NK-92 treated with Interleukin-12 subunit alpha and Interleukin-12 subunit beta, amount 100 ng/mL, for 24 hours (cell line): Measurements from ENCODE around the gene NEU4.
"Not testable (repeated sequence)": the region's sequence is repeated elsewhere in the genome, so short reads cannot be mapped to it uniquely, and the experiment has no call there.

Experiments
- DNase-seq: peaks from one replicate; lab custom pipeline; 2025; lab: John Stamatoyannopoulos, UW

Gene NEU4, protein sequence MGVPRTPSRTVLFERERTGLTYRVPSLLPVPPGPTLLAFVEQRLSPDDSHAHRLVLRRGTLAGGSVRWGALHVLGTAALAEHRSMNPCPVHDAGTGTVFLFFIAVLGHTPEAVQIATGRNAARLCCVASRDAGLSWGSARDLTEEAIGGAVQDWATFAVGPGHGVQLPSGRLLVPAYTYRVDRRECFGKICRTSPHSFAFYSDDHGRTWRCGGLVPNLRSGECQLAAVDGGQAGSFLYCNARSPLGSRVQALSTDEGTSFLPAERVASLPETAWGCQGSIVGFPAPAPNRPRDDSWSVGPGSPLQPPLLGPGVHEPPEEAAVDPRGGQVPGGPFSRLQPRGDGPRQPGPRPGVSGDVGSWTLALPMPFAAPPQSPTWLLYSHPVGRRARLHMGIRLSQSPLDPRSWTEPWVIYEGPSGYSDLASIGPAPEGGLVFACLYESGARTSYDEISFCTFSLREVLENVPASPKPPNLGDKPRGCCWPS

DNA sequence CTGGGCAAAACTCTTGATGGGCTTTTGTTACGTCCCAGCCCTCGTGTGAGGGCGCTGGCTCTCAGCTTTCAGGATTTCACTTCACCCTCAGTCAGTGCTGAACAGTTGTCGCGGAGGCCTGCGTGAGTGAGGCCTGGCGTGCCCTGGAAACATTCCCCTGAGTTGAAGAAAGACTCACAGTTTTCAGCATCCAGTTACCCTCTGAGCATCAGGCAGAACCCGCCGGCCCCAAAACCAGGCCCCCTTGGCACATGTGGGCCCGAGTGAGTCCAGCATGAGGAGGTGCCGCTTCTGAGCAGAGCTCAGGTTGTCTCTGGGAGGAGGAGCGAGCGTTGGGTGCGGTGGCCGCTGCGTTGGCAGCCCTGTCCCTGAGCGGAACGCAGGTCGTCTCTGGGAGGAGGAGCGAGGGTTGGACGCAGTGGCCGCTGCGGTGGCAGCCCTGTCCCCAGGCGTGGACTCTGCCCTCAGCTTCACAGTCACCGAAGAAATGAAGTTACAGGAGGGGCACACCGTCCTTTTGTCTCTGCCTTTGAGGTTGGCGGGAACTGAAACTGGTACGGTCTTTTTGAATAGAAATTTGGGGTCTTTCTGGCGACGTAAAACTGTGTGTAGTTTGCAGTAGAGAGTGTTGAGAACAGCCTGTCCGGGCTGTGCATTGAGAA is at the start of gene NEU4:
TSS of gene NEU4 (plus strand) at position 473 of the 662 bp plus-strand sequence. CDS start 5,292 bp downstream, outside the sequence.
- no peak for DNase-seq

DNA sequence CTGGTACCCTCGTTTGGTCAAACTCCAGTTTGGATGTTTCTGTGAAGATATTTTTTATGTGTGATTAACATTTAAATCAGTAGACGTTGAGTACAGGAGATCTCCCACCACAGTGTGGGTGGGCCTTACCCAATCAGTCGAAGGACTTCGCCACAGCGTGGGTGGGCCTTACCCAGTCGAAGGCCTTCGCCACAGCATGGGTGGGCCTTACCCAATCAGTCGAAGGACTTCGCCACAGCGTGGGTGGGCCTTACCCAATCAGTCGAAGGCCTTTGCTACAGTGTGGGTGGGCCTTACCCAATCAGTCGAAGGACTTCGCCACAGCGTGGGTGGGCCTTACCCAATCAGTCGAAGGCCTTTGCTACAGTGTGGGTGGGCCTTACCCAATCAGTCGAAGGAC is 49.1 kb upstream of the NEU4 start:
- DNase-seq: not testable (repeated sequence)

DNA sequence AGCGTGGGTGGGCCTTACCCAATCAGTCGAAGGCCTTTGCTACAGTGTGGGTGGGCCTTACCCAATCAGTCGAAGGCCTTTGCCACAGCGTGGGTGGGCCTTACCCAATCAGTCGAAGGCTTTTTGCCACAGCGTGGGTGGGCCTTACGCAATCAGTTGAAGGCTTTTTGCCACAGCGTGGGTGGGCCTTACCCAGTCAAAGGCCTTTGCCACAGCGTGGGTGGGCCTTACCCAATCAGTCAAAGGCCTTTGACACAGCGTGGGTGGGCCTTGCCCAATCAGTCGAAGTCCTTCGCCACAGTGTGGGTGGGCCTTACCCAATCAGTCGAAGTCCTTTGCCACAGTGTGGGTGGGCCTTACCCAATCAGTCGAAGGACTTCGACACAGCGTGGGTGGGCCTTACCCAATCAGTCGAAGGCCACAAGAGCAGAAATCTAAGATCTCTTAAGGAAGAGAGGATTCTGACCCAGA is 48.7 kb upstream of the NEU4 start:
- no peak for DNase-seq

DNA sequence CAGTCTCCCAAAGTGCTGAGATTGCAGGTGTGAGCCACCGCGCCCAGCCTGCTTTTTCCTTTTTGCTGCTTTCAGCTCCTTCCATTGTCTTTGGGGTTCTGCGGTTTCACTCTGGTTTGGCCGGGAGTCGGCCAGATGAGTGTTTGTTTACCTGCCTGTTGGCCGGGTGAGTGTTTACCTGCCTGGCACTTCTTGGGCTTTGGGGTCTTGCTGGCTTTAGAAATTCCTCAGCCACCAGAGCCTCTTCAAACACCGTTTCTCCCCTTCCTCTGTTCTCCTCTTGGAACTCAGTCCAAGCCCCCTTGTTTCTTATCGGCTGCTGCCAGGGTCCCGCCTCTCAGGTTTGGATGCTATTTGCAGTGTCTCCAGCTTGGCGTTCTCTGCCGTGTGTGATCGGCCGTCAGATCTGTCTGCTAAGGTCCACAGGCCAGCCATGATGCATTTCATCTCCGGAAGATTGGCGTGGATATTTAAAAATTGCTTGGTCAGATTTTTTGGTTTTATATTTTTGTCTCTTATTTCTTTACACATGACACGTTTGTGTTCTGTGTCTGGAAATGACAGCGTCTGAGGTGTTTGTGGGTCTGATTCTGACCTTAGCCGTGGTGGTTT is 46.6 kb upstream of the NEU4 start:
- no peak for DNase-seq

DNA sequence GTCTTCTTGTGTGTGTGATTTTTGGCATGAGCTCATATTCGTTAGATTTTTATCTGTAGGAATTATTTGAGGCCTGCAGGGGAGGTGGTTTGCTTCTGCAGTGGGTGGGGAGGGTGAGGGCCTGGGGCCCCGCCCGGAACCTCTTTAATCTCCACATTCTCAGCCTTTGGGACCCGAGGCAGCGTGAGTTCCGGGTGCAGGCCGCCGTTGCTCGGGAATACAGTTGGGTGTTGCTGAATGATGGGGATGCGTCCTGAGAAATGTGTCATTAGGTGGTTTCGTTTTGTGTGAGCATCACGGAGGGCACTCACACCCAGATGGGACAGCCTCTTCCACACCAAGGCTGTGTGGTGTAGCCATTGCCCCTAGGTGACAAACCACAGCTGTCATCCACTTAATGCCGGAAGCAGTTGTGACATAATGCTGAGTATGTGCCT is 46.0 kb upstream of the NEU4 start:
- DNase-seq: peak; percentile 89

DNA sequence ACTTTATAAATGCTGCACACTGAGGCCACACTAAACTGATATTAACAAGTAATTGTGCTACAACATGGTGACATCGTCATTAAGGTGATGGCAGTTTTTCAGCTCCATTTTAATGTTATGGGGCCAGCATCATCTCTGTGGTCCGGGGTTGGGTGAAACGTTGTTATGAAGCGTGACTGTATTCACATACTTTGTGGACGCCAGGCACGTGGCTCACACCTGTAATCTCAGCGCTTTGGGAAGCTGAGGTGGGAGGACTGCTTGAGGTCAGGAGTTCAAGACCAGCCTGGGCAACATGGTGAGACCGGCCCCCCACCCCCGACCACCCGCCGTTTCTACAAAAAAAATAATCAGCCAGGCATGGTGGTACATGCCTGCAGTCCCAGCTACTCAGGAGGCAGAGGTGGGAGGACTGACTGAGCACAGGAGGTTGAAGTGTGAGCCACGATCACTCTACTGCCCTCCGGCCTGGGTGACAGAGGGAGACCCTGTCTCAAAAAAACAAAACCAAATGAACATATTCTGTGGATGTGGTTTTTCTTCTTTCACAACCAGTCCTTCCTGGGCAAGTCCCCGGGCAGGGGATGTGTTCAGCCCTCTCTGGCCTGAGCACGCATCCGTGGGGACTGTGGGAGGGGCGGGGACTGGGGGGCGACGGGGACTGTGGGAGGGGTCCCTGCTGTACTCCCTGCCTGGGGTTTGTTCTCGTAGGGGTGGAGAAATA is 45.3 kb upstream of the NEU4 start:
- peak; percentile 65 for DNase-seq

DNA sequence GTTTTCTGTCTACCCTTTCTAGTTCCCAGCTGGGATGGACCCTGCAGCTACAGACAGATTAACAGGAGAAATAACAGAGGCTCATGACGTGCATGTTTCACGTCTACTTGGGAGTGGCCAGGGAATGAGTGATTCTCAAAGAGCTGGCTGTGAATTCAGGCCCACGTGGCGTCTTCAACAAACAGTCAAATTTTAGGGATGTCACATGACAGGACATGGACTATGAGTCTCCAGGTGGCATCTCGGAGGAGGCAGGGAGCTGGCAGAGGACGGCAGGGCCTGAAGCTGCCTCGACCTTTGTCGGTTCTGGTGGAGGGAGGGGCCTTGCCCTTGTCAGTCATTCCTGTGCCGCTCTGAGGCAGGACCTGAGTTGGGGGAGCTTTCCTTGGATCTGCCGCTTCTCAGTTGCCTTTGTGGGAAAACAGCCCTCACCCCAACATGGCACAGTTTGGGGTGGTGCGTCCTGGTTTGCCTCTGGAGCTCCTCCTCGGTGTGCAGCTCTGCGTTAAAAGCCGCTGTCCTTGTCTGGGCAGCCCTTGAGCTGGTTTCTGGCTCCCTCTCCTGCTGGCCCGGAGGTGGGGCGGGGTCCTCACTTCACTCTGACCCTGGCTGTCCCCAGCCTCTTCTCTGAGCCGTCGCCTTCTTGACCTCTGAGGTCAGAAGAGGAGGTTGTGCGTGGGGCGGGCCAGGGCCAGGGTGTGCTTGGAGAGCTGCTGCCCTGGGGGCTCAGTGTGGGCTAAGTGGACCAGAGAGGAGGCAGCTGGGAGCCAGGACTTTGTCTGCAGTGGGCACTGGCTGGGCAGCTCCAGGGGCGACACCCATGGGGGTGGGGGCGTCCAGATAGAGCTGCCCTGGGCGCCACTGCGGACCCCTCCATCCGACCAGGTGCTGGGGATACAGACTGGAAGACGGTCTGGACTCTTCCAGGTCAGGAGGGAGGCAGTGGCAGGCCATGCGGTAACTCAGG is 44.4 kb upstream of the NEU4 start:
- no peak for DNase-seq

GRCh38 chr2:241767464-241768250 is 41.3 kb upstream of the NEU4 start:
- no peak for DNase-seq

- no peak for DNase-seq
Observed at GRCh38 chr2:241768251-241768711, 40.7 kb upstream of the NEU4 start.

GRCh38 chr2:241768850-241769249 is 40.1 kb upstream of the NEU4 start:
- no peak for DNase-seq

- DNase-seq: no peak
Observed at GRCh38 chr2:241769819-241770184, 39.2 kb upstream of the NEU4 start.

- no peak for DNase-seq
Observed at GRCh38 chr2:241770185-241770935, 38.6 kb upstream of the NEU4 start.

GRCh38 chr2:241770936-241771285 is 38.1 kb upstream of the NEU4 start:
- DNase-seq: no peak

DNA sequence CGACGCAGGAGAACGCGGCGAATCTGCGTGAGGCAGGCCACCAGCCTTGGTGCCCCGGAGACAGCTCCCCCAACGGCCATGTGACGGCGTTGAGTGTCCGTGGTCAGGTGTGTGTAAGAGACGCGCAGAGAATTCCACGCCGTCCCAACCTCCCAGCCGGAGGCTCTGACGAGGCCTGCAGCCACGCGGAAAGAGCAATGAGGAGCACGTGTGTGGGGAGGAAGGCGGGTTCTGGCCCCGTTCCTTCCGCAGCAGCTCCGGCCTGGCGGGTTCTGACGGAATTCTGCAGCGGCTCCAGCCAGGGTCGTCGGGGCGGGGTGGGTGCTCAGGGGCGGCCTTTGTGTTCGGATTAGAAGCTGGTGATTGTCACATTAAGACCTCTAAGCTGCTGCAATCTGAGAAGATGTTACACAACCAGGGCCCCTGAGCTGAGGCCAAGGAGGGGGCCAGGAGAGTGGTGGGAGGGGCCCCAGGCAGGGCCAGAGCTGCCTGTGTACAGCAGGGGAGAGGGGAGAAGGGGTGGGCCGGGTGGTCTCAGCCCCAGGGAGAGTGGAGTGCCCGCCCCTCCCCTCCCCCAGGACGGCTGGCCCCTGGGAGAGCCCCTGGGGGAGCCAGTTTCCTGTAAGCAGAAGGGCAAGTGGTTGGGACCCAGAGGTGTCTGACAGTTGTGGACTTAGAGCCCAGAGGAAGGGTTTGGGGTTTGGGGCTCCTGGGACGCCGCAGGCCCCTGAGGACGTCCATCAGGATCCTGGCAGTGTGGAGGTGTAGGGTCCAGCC is 37.5 kb upstream of the NEU4 start:
- no peak for DNase-seq

GRCh38 chr2:241772063-241772499 is 36.9 kb upstream of the NEU4 start:
- DNase-seq: no peak

DNA sequence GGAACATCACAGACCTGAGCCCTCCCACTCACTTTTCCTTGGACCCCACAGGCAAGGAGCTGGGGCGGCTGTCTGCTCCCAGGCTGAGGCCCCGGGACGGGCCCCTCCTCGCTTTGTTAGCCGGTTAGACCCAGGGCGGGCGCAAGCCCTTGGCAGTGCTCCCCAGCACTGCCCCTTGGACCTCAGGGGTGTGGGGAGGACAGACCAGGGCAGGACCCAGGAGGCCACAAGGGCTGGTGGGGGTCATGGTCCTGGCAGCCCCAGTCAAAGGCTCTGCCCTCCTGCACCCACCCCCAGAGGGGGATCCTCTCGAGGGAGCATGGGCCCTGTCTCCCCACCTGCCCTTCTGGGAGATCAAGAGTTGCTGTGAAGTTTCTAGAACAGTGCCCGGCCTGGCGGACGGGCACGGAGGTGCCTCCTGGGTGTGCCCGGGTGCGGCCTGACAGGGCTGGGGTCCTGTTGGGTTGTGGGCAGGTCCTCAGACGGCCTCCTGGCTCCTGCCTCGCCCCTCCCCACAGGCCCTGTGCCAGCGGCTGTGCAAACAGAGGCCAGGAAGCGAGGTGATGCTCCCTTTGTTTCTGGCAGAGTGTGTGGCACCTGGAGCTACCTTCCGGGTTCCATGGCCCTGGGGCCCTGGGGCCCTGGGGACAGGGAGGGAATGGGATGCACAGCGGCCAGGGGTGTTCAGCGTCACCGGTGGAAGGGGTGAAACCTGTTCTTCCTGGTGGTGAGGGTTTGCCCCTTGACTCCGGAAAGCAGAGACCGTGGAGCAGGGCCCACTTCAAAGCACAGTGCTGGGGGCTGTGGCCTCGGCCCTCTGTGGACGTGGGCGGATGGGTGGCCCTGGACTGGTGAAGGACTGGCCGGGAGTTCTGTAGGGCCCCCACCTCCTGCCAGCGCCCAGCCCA is 35.2 kb upstream of the NEU4 start:
- no peak for DNase-seq
